H7 (cell line): ENCODE measurements around the gene RASGRF1. TPM values are rescaled to one million over a fixed set of nuclear protein-coding genes. Genes with fewer than 3 reads are reported as not detected.

Source experiments
- DNase-seq: peaks from one replicate; pipeline ENCODE4 v3.0.0; 2012
- H3K27me3 ChIP-seq: 2 replicates; pipeline ENCODE4 v1.6.0; 2011; ENCODE audit warnings: mild to moderate bottlenecking, low read length; ENCODE audit not compliant: control insufficient read depth, insufficient read depth
- H3K36me3 ChIP-seq: replicated peaks from 2 replicates; pipeline ENCODE4 v1.5.1; 2011; ENCODE audit warnings: low read length; ENCODE audit not compliant: control insufficient read depth, insufficient read depth
- H3K4me3 ChIP-seq: 2 replicates; pipeline ENCODE4 v1.5.1; 2011; ENCODE audit warnings: low read depth, mild to moderate bottlenecking, control low read depth, low read length, moderate library complexity; ENCODE audit not compliant: insufficient read depth
- total RNA-seq: library from RNA; depleted of rRNA; stranded (reverse); fragments of >200 nt; shearing (Covaris generic); gene quantifications from 2 replicates; pipeline ENCODE4 v1.2.3, GENCODE V29; 2014

Gene RASGRF1
- total RNA-seq, 1 experiment from 2014 or later: 0.14 TPM

- H3K4me3 ChIP-seq: no peak overlapping the region
- H3K36me3 ChIP-seq: no peaks in the 10 kb centered on the region
- H3K27me3 ChIP-seq: no peaks in the 10 kb centered on the region
- DNase-seq: no peak
Measured at GRCh38 chr15:78991476-78991875, 99.1 kb downstream of the RASGRF1 start.

GRCh38 chr15:78990278-78990677 lies 100.3 kb downstream of the RASGRF1 start:
- H3K4me3 ChIP-seq: no peak overlapping the region

GRCh38 chr15:78989701-78990240 lies 100.8 kb downstream of the RASGRF1 start:
- Histone ChIP-seq H3K36me3 (no peaks in the 10 kb centered on the region), H3K4me3 (no peak overlapping the region), H3K27me3 (no peaks in the 10 kb centered on the region)
- no peak for DNase-seq

More at GRCh38 chr15:78990278-78990677, 100.3 kb downstream of the RASGRF1 start:
- Histone ChIP-seq H3K36me3 (no peaks in the 10 kb centered on the region), H3K27me3 (no peaks in the 10 kb centered on the region)
- no peak for DNase-seq

GRCh38 chr15:78988361-78988911 lies 102.1 kb downstream of the RASGRF1 start:
- no peaks in the 10 kb centered on the region for H3K36me3 ChIP-seq
- DNase-seq: no peak
- H3K27me3 ChIP-seq: no peaks in the 10 kb centered on the region
- no peak overlapping the region for H3K4me3 ChIP-seq

GRCh38 chr15:78987556-78988360 lies 102.8 kb downstream of the RASGRF1 start:
- no peak overlapping the region for H3K4me3 ChIP-seq

GRCh38 chr15:78985859-78986475 lies 104.6 kb downstream of the RASGRF1 start:
- Histone ChIP-seq H3K36me3 (no peaks in the 10 kb centered on the region), H3K4me3 (no peak overlapping the region), H3K27me3 (no peaks in the 10 kb centered on the region)
- no peak for DNase-seq

More at GRCh38 chr15:78987556-78988360, 102.8 kb downstream of the RASGRF1 start:
- Histone ChIP-seq H3K27me3 (no peaks in the 10 kb centered on the region), H3K36me3 (no peaks in the 10 kb centered on the region)
- no peak for DNase-seq

- Histone ChIP-seq H3K36me3 (no peaks in the 10 kb centered on the region), H3K27me3 (peaks cover under 1% of the 10 kb centered on the region; the same call in 1 of the 2 replicates), H3K4me3 (no peak overlapping the region)
- no peak for DNase-seq
Measured at GRCh38 chr15:78984041-78984440, 106.5 kb downstream of the RASGRF1 start.

- no peak for DNase-seq
- H3K4me3 ChIP-seq: no peak overlapping the region
- H3K27me3 ChIP-seq: peaks cover 2% of the 10 kb centered on the region; the same call in 1 of the 2 replicates
- H3K36me3 ChIP-seq: no peaks in the 10 kb centered on the region
Measured at GRCh38 chr15:78983146-78983918, 107.2 kb downstream of the RASGRF1 start.

- no peak for DNase-seq
- Histone ChIP-seq H3K4me3 (no peak overlapping the region), H3K27me3 (peaks cover 2% of the 10 kb centered on the region; the same call in 1 of the 2 replicates), H3K36me3 (no peaks in the 10 kb centered on the region)
Measured at GRCh38 chr15:78982736-78983135, 107.8 kb downstream of the RASGRF1 start.

GRCh38 chr15:78981532-78982313 lies 108.9 kb downstream of the RASGRF1 start:
- Histone ChIP-seq H3K27me3 (peaks cover 2% of the 10 kb centered on the region; the same call in 1 of the 2 replicates), H3K4me3 (no peak overlapping the region), H3K36me3 (no peaks in the 10 kb centered on the region)
- DNase-seq: no peak

GRCh38 chr15:78979456-78980320 lies 110.9 kb downstream of the RASGRF1 start:
- Histone ChIP-seq H3K27me3 (peaks cover 2% of the 10 kb centered on the region; the same call in 1 of the 2 replicates), H3K4me3 (no peak overlapping the region), H3K36me3 (no peaks in the 10 kb centered on the region)
- DNase-seq: peak; percentile 91

GRCh38 chr15:78978601-78979179 lies 111.9 kb downstream of the RASGRF1 start:
- Histone ChIP-seq H3K36me3 (no peaks in the 10 kb centered on the region), H3K4me3 (no peak overlapping the region), H3K27me3 (peaks cover 2% of the 10 kb centered on the region; the same call in 1 of the 2 replicates)
- DNase-seq: no peak
